GM12878 (cell line): Measurements from ENCODE around the gene KDM4D. TPM values are rescaled to one million over a fixed set of nuclear protein-coding genes. Genes with fewer than 3 reads are reported as not detected.

ENCODE experiments used
- ATAC-seq: fragments of 200-7000 bp; cut with Tn5 transposase; 3 replicates; pipeline ENCODE4 v1.9.1; 2020; ENCODE audit warnings: mild to moderate bottlenecking, moderate library complexity
- BruUV-seq: library from RNA; stranded (reverse); fragments of 400-500 nt; replicated peaks from 2 replicates; lab custom pipeline; 2021; lab: Mats Ljungman, UMichigan
- CTCF ChIA-PET: fragments of 300-600 bp; sonication (Branson Sonifier 250); formaldehyde crosslinking; extraction: SDS; loops from one replicate; lab custom pipeline; 2021; ENCODE audit warnings: inconsistent platforms; lab: Yijun Ruan, JAX
- POLR2A ChIA-PET: fragments of 350-600 bp; formaldehyde crosslinking; extraction: SDS; loops from one replicate; lab custom pipeline; 2021; ENCODE audit warnings: inconsistent platforms; lab: Charles Lee
- RAD21 ChIA-PET: fragments of 300-600 bp; sonication (Branson Sonifier 250); formaldehyde crosslinking; loops from one replicate; lab custom pipeline; 2023; ENCODE audit warnings: antibody characterized with exemption; ENCODE audit not compliant: unreplicated experiment; lab: Charles Lee
- SMC1A ChIA-PET: fragments of 300-600 bp; sonication (Branson Sonifier 250); formaldehyde crosslinking; loops from one replicate; lab custom pipeline; 2023; ENCODE audit not compliant: unreplicated experiment, uncharacterized antibody; lab: Charles Lee
- DNase-seq: peaks from one replicate; pipeline ENCODE4 v3.0.0-alpha.2; 2011; ENCODE audit warnings: low read depth, low spot score
- FAIRE-seq: peaks from 3 replicates; lab custom pipeline; 2011; peaks lifted over from hg19 to GRCh38; lab: Jason Lieb, UNC
- H2AFZ ChIP-seq: 2 replicates; pipeline ENCODE4 v1.6.0; 2011; ENCODE audit warnings: low read depth, low read length, control low read depth; ENCODE audit not compliant: control insufficient read depth
- H3K27ac ChIP-seq: 2 replicates; pipeline ENCODE4 v1.5.1; 2011; ENCODE audit warnings: control low read depth; ENCODE audit not compliant: control insufficient read depth, insufficient read depth
- H3K27me3 ChIP-seq, 2 experiments: replicated peaks in 1 of 2; 2 replicates each; pipeline versions ENCODE4 v1.6.0 to v1.6.1; 2011; ENCODE audit warnings: low read length in 1 of 2; ENCODE audit not compliant: control insufficient read depth in 2 of 2, insufficient read depth in 2 of 2
- H3K36me3 ChIP-seq, 2 experiments: 2 replicates each; pipeline ENCODE4 v1.5.1; 2011; ENCODE audit warnings: low read length in 1 of 2; ENCODE audit not compliant: control insufficient read depth in 2 of 2, insufficient read depth in 2 of 2
- H3K4me1 ChIP-seq: 2 replicates; pipeline ENCODE4 v1.6.1; 2011; ENCODE audit warnings: mild to moderate bottlenecking, low read length, moderate library complexity, mixed read lengths; ENCODE audit not compliant: control insufficient read depth, insufficient read depth
- H3K4me2 ChIP-seq: 2 replicates; pipeline ENCODE4 v1.6.0; 2011; ENCODE audit warnings: control low read depth; ENCODE audit not compliant: control insufficient read depth, insufficient read depth
- H3K4me3 ChIP-seq: fragments of 200-600 bp; sonication (generic); 2 replicates; pipeline ENCODE4 v1.5.1; 2016
- H3K79me2 ChIP-seq: 2 replicates; pipeline ENCODE4 v1.6.0; 2011; ENCODE audit warnings: low read length; ENCODE audit not compliant: control insufficient read depth, insufficient read depth
- H3K9ac ChIP-seq: 2 replicates; pipeline ENCODE4 v1.8.0; 2011; ENCODE audit warnings: low read length, control low read depth, mixed read lengths; ENCODE audit not compliant: control insufficient read depth, insufficient read depth
- H3K9me3 ChIP-seq: replicated peaks from 3 replicates; pipeline ENCODE4 v1.5.1; 2011; ENCODE audit warnings: mild to moderate bottlenecking, low read length; ENCODE audit not compliant: control insufficient read depth, insufficient read depth
- H4K20me1 ChIP-seq: 2 replicates; pipeline ENCODE4 v1.6.0; 2011; ENCODE audit not compliant: control insufficient read depth, insufficient read depth
- ASH2L ChIP-seq: fragments of 300-600, 200-600 bp; sonication (generic); IDR thresholded peaks from 2 replicates; pipeline ENCODE4 v1.6.1; 2017; ENCODE audit warnings: low read depth, mild to moderate bottlenecking, borderline replicate concordance
- ATF3 ChIP-seq: IDR thresholded peaks from 2 replicates; pipeline ENCODE4 v1.6.1; 2011; ENCODE audit warnings: low read depth, mild to moderate bottlenecking, low read length, moderate library complexity, borderline replicate concordance; ENCODE audit errors: extremely low read depth
- BACH1 ChIP-seq: fragments of 450-650 bp; IDR thresholded peaks from 2 replicates; pipeline ENCODE4 v1.6.1; 2017; ENCODE audit warnings: mild to moderate bottlenecking, borderline replicate concordance
- BCLAF1 ChIP-seq: fragments of 450-650 bp; IDR thresholded peaks from 2 replicates; pipeline ENCODE4 v1.6.1; 2017; ENCODE audit warnings: antibody characterized with exemption, mild to moderate bottlenecking, moderate library complexity
- CBX5 ChIP-seq: sonication (generic); IDR thresholded peaks from 2 replicates; pipeline ENCODE4 v1.6.1; 2016; ENCODE audit warnings: low read depth, moderate library complexity, mild to moderate bottlenecking, inconsistent platforms
- EP300 ChIP-seq, 2 experiments: fragments of 150-350 bp in 1 of 2; IDR thresholded peaks; 2 replicates each; pipeline ENCODE4 v1.6.1; 2011 to 2012; ENCODE audit warnings: low read depth in 2 of 2, low read length in 2 of 2, borderline replicate concordance in 1 of 2, improper control_type of control experiment in 1 of 2, inconsistent platforms in 1 of 2; ENCODE audit not compliant: control insufficient read depth in 1 of 2
- EZH2 ChIP-seq: IDR thresholded peaks from 2 replicates; pipeline ENCODE4 v1.6.1; 2012; ENCODE audit warnings: low read depth, mild to moderate bottlenecking, control low read depth, inconsistent platforms, low read length, borderline replicate concordance; ENCODE audit not compliant: control insufficient read depth
- GABPA ChIP-seq: IDR thresholded peaks from 2 replicates; pipeline ENCODE4 v1.6.1; 2014; ENCODE audit warnings: antibody characterized with exemption, low read depth, mild to moderate bottlenecking, inconsistent platforms
- GATAD2B ChIP-seq: fragments of 450-650 bp; conservative IDR thresholded peaks from 2 replicates; pipeline ENCODE4 v1.6.1; 2017; ENCODE audit warnings: low read depth, mild to moderate bottlenecking, moderate library complexity
- HDGF ChIP-seq: fragments of 450-650 bp; IDR thresholded peaks from 2 replicates; pipeline ENCODE4 v1.6.1; 2016; ENCODE audit warnings: antibody characterized with exemption
- JUNB ChIP-seq: IDR thresholded peaks from 2 replicates; pipeline ENCODE4 v1.6.1; 2016; ENCODE audit warnings: antibody characterized with exemption, mild to moderate bottlenecking
- LARP7 ChIP-seq: fragments of 450-650 bp; IDR thresholded peaks from 2 replicates; pipeline ENCODE4 v1.6.1; 2017; ENCODE audit warnings: mild to moderate bottlenecking
- NRF1 ChIP-seq: conservative IDR thresholded peaks from 2 replicates; pipeline ENCODE4 v1.6.1; 2011; ENCODE audit warnings: mild to moderate bottlenecking, low read depth, low read length, improper control_type of control experiment
- PBX3 ChIP-seq: IDR thresholded peaks from 2 replicates; pipeline ENCODE4 v1.6.1; 2011; ENCODE audit warnings: mild to moderate bottlenecking, low read depth, low read length, moderate library complexity; ENCODE audit not compliant: insufficient replicate concordance
- PML ChIP-seq: IDR thresholded peaks from 2 replicates; pipeline ENCODE4 v1.6.1; 2012; ENCODE audit warnings: low read length, inconsistent platforms
- RAD21 ChIP-seq: IDR thresholded peaks from 2 replicates; pipeline ENCODE4 v1.6.1; 2011; ENCODE audit warnings: mild to moderate bottlenecking, low read depth, low read length, moderate library complexity; ENCODE audit not compliant: insufficient read depth
- RAD51 ChIP-seq: fragments of 450-650 bp; IDR thresholded peaks from 2 replicates; pipeline ENCODE4 v1.6.1; 2016; ENCODE audit warnings: moderate library complexity, mild to moderate bottlenecking, inconsistent platforms
- SMARCA5 ChIP-seq: fragments of 450-650 bp; IDR thresholded peaks from 2 replicates; pipeline ENCODE4 v1.6.1; 2017; ENCODE audit warnings: mild to moderate bottlenecking
- TBL1XR1 ChIP-seq: IDR thresholded peaks from 2 replicates; pipeline ENCODE4 v1.6.1; 2012; ENCODE audit warnings: low read depth, low read length, improper control_type of control experiment
- ZSCAN29 ChIP-seq: fragments of 450-650 bp; IDR thresholded peaks from 2 replicates; pipeline ENCODE4 v1.6.1; 2017; ENCODE audit warnings: mild to moderate bottlenecking, moderate library complexity
- WGBS: methylation state at CpG from one replicate; pipeline ENCODE4 v1.1.6; 2016; ENCODE audit warnings: low lambda C conversion rate; ENCODE audit not compliant: insufficient replicate concordance, insufficient coverage; ENCODE audit errors: missing lambda C conversion rate; 5-methylcytosine and 5-hydroxymethylcytosine counted together
- in situ Hi-C: fragments of 300-500 bp; cut with MboI; formaldehyde crosslinking; loops from 9 replicates; pipeline ENCODE4 v1.14.3; 2018; ENCODE audit warnings: mixed read lengths
- intact Hi-C: fragments of 100-400 bp; cut with micrococcal nuclease; formaldehyde crosslinking; loops from one replicate; pipeline ENCODE4 v1.14.2; 2022; ENCODE audit not compliant: unreplicated experiment
- polyA plus RNA-seq, 11 experiments: library from polyadenylated mRNA; depleted of rRNA in 4 of 11; unstranded in 6 of 11; stranded (reverse) in 5 of 11; fragments of >200 nt; fragmentation: Nextera tagmentation in 4 of 11; fragmentation: Illumina TruSeq in 1 of 11; extraction: Ambion mirVana in 4 of 11; extraction: Trizol in 1 of 11; gene quantifications; 1 replicate in 1 of 11; 2 replicates in 10 of 11; pipeline versions ENCODE4 v1.2.1 to v1.2.3, GENCODE V29; 2011 to 2016; ENCODE audit warnings: inconsistent platforms in 2 of 11, missing spikeins in 2 of 11, low read depth in 1 of 11
- total RNA-seq, 4 experiments: library from RNA; depleted of rRNA in 3 of 4; stranded (reverse); fragments of >200 nt in 3 of 4; fragmentation: Illumina TruSeq in 1 of 4; extraction: Trizol in 1 of 4; gene quantifications; 2 replicates each; pipeline versions ENCODE4 v1.2.1 to v1.2.3, GENCODE V29; 2013 to 2021

The KDM4D gene
- total and polyA plus RNA-seq, 10 of the 15 experiments (the other 5 are each of a cell fraction or from before 2014, with no cell fraction given), result 0.63 to 2.6 (median 1.3) TPM

GRCh38 chr11:94924171-94924572 lies 49.3 kb upstream of the KDM4D start:
- H3K9me3 ChIP-seq, result no peaks in the 10 kb centered on the region; the same call in 1 of the 3 replicates
- intact Hi-C loops (no loop called here), in situ Hi-C loops (no loop called here)
- no peaks in the 10 kb centered on the region for H3K79me2 ChIP-seq
- no peak for FAIRE-seq
- CTCF ChIA-PET, result no interaction called here
- no peaks in the 10 kb centered on the region for H4K20me1 ChIP-seq
- no peak overlapping the region for H3K4me2 ChIP-seq
- SMC1A ChIA-PET, result no interaction called here
- H3K36me3 ChIP-seq, result no peaks in the 10 kb centered on the region
- H3K9ac ChIP-seq, result no peak overlapping the region
- DNase-seq, result no peak
- RAD21 ChIA-PET, result no interaction called here
- no TSS peak for BruUV-seq
- no peaks in the 10 kb centered on the region; a peak in 1 of 4 replicates for H3K27me3 ChIP-seq
- no peak overlapping the region for H3K27ac ChIP-seq
- ATAC-seq, result no peak
- no peak overlapping the region for H3K4me3 ChIP-seq
- no peak overlapping the region for H2AFZ ChIP-seq
- no peaks in the 10 kb centered on the region for H3K4me1 ChIP-seq
- POLR2A ChIA-PET, result no interaction called here
- TF ChIP-seq ATF3 (no peak), BCLAF1 (no peak), JUNB (no peak), ZSCAN29 (no peak), EP300 (IDR thresholded peaks at IDR 0.05; ENCODE audit: borderline replicate concordance in 1 of 2, control insufficient read depth in 1 of 2, low read depth in 2 of 2, low read length in 2 of 2) (no peak), TBL1XR1 (no peak), ASH2L (no peak), NRF1 (no peak), GABPA (no peak), BACH1 (no peak), PBX3 (no peak), SMARCA5 (no peak), HDGF (no peak), EZH2 (no peak), PML (no peak), RAD21 (no peak), GATAD2B (no peak), RAD51 (no peak), CBX5 (no peak), LARP7 (no peak)
- 38% methylated on average over 6 of the region's 6 CpGs for whole genome bisulfite sequencing
